GM18951 (cell line): ENCODE data around the gene ANK2.

Source experiments
- POLR2A ChIP-seq: IDR thresholded peaks from 4 replicates; pipeline ENCODE4 v1.6.1; 2011; ENCODE audit warnings: mild to moderate bottlenecking; ENCODE audit not compliant: insufficient read length, insufficient read depth; ENCODE audit errors: extremely low read depth
- in situ Hi-C: fragments of 300-500 bp; cut with MboI; formaldehyde crosslinking; loops from one replicate; pipeline ENCODE4 v1.12.0; 2022; ENCODE audit warnings: low sequenced_read_pairs, mixed read lengths, inconsistent platforms; ENCODE audit not compliant: unreplicated experiment

ANK2 gene

GRCh38 chr4:113157086-113157857 is 107.8 kb downstream of the ANK2 start:
- in situ Hi-C loops: no loop called here

GRCh38 chr4:113159942-113160545 is 110.6 kb downstream of the ANK2 start:
- no peak for TF ChIP-seq POLR2A
- in situ Hi-C loops: no loop called here

More at GRCh38 chr4:113157086-113157857, 107.8 kb downstream of the ANK2 start:
- no peak for TF ChIP-seq POLR2A

- no peak for TF ChIP-seq POLR2A
- in situ Hi-C loops: no loop called here
Measured at GRCh38 chr4:113160548-113160947, 111.1 kb downstream of the ANK2 start.

GRCh38 chr4:113162089-113162488 is 112.6 kb downstream of the ANK2 start:
- no peak for TF ChIP-seq POLR2A
- in situ Hi-C loops: no loop called here

- in situ Hi-C loops: no loop called here
- TF ChIP-seq POLR2A: no peak
Measured at GRCh38 chr4:113169368-113169767, 119.9 kb downstream of the ANK2 start.

GRCh38 chr4:113170115-113170804 is 120.8 kb downstream of the ANK2 start:
- no peak for TF ChIP-seq POLR2A
- in situ Hi-C loops: no loop called here

- in situ Hi-C loops: no loop called here
- TF ChIP-seq POLR2A: no peak
Measured at GRCh38 chr4:113170805-113171468, 121.5 kb downstream of the ANK2 start.

- in situ Hi-C loops: no loop called here
- no peak for TF ChIP-seq POLR2A
Measured at GRCh38 chr4:113173126-113173792, 123.8 kb downstream of the ANK2 start.

- TF ChIP-seq POLR2A: no peak
- in situ Hi-C loops: no loop called here
Measured at GRCh38 chr4:113173793-113174264, 124.4 kb downstream of the ANK2 start.

GRCh38 chr4:113179091-113179490 is 129.6 kb downstream of the ANK2 start:
- in situ Hi-C loops: no loop called here
- TF ChIP-seq POLR2A: no peak

- in situ Hi-C loops: no loop called here
- no peak for TF ChIP-seq POLR2A
Measured at GRCh38 chr4:113179996-113180395, 130.5 kb downstream of the ANK2 start.

- in situ Hi-C loops: no loop called here
- TF ChIP-seq POLR2A: no peak
Measured at GRCh38 chr4:113181289-113182007, 132.0 kb downstream of the ANK2 start.
